HG03135 (cell line): Measurements from ENCODE around the gene FAM78A.

Experiments used
- ATAC-seq: cut with Tn5 transposase; IDR thresholded peaks from one replicate; pipeline ENCODE4 v1.9.1; 2021; ENCODE audit warnings: mild to moderate bottlenecking, moderate library complexity; ENCODE audit not compliant: unreplicated experiment

Gene FAM78A

GRCh38 chr9:131276094-131276888, at the start of gene FAM78A:
TSS of gene FAM78A (minus strand) at chr9:131276510. CDS start at chr9:131276179, 331 bp downstream.
- ATAC-seq, result no peak

GRCh38 chr9:131324736-131325679, 48.7 kb upstream of the FAM78A start:
- no peak for ATAC-seq

GRCh38 chr9:131323629-131324028, 47.3 kb upstream of the FAM78A start:
- no peak for ATAC-seq

GRCh38 chr9:131320031-131320685, 43.8 kb upstream of the FAM78A start:
- no peak for ATAC-seq

GRCh38 chr9:131319486-131319885, 43.2 kb upstream of the FAM78A start:
- ATAC-seq, result no peak

- ATAC-seq, result no peak
These were observed 42.1 kb upstream of the FAM78A start for GRCh38 chr9:131318231-131319085.

- no peak for ATAC-seq
These were observed 36.8 kb upstream of the FAM78A start for GRCh38 chr9:131312822-131313770.

- no peak for ATAC-seq
These were observed 35.9 kb upstream of the FAM78A start for GRCh38 chr9:131312246-131312645.

- ATAC-seq, result no peak
These were observed 34.7 kb upstream of the FAM78A start for GRCh38 chr9:131310833-131311554.

GRCh38 chr9:131309530-131310276, 33.4 kb upstream of the FAM78A start:
- ATAC-seq, result no peak

- ATAC-seq, result no peak
These were observed 32.7 kb upstream of the FAM78A start for GRCh38 chr9:131308906-131309529.

GRCh38 chr9:131308452-131308851, 32.1 kb upstream of the FAM78A start:
- ATAC-seq, result no peak

GRCh38 chr9:131307974-131308373, 31.7 kb upstream of the FAM78A start:
- no peak for ATAC-seq

- ATAC-seq, result no peak
These were observed 30.2 kb upstream of the FAM78A start for GRCh38 chr9:131306397-131307004.

GRCh38 chr9:131304676-131305355, 28.5 kb upstream of the FAM78A start:
- ATAC-seq, result no peak
